Calu3 (cell line): ENCODE results near the gene CRIM1. TPM values are rescaled to one million over a fixed set of nuclear protein-coding genes. Genes with fewer than 3 reads are reported as not detected.
A peak's percentile ranks its signal among the peaks of the same experiment; 100 is the strongest.

Source experiments
- BruUV-seq: library from RNA; stranded (reverse); fragments of 400-500 nt; replicated peaks from 2 replicates; lab custom pipeline; 2021; lab: Mats Ljungman, UMichigan
- CTCF ChIA-PET: fragments of 300-600 bp; sonication (Branson Sonifier 250); formaldehyde crosslinking; loops from one replicate; lab custom pipeline; 2022; ENCODE audit warnings: antibody characterized with exemption; lab: Charles Lee
- DNase-seq: peaks from one replicate; pipeline ENCODE4 v3.0.0; 2022
- H3K27ac Mint-ChIP-seq: one replicate; pipeline ENCODE4 v1.8.0; 2022; ENCODE audit warnings: mixed read lengths; ENCODE audit not compliant: unreplicated experiment
- H3K27me3 Mint-ChIP-seq: one replicate; pipeline ENCODE4 v1.8.0; 2022; ENCODE audit warnings: mixed read lengths; ENCODE audit not compliant: unreplicated experiment
- H3K36me3 Mint-ChIP-seq: one replicate; pipeline ENCODE4 v1.8.0; 2022; ENCODE audit warnings: mild to moderate bottlenecking, moderate library complexity, mixed read lengths; ENCODE audit not compliant: insufficient read depth, unreplicated experiment
- H3K4me1 Mint-ChIP-seq: one replicate; pipeline ENCODE4 v1.8.0; 2022; ENCODE audit warnings: mild to moderate bottlenecking, low read depth, mixed read lengths; ENCODE audit not compliant: unreplicated experiment
- H3K4me3 Mint-ChIP-seq: one replicate; pipeline ENCODE4 v1.8.0; 2022; ENCODE audit warnings: mild to moderate bottlenecking, low read depth, moderate library complexity, mixed read lengths; ENCODE audit not compliant: unreplicated experiment
- H3K9me3 Mint-ChIP-seq: one replicate; pipeline ENCODE4 v1.8.0; 2022; ENCODE audit warnings: low read depth, mixed read lengths; ENCODE audit not compliant: unreplicated experiment
- CTCF ChIP-seq: fragments of 200-600 bp; IDR thresholded peaks from one replicate; pipeline ENCODE4 v1.8.0; 2022; ENCODE audit warnings: antibody characterized with exemption; ENCODE audit not compliant: unreplicated experiment
- intact Hi-C: fragments of 100-400 bp; cut with micrococcal nuclease; formaldehyde crosslinking; loops from one replicate; pipeline ENCODE4 v1.10.0; 2022; ENCODE audit not compliant: unreplicated experiment
- total RNA-seq: library from RNA; stranded (reverse); gene quantifications from 2 replicates; pipeline ENCODE4 v1.2.3, GENCODE V29; 2022

CRIM1 gene
- total RNA-seq, 1 experiment from 2014 or later, result 57.6 TPM

GRCh38 chr2:36352701-36353100 lies 2.9 kb upstream of the CRIM1 start:
- Mint-ChIP-seq H3K4me1 (peaks cover 28% of the 10 kb centered on the region), H3K36me3 (peaks cover 42% of the 10 kb centered on the region), H3K4me3 (no peak overlapping the region), H3K9me3 (no peaks in the 10 kb centered on the region), H3K27ac (peak overlapping the region; percentile 50), H3K27me3 (no peaks in the 10 kb centered on the region)
- CTCF ChIA-PET, result interaction anchor here (0.6 to 1.7 kb wide), 4 partner anchors 107 to 205 kb away, joined by 3 to 13 read pairs (median 4); no protein-coding TSS in a partner anchor
- intact Hi-C loops, result loop anchor here (1.0 to 10.0 kb wide), 3 partner anchors 155 to 432 kb away; no protein-coding TSS in a partner anchor
- TF ChIP-seq CTCF, result no peak
- BruUV-seq, result no TSS peak
- DNase-seq, result no peak

- intact Hi-C loops, result loop anchor here (5.0 to 10.0 kb wide), 3 partner anchors 58 to 430 kb away; no protein-coding TSS in a partner anchor
Measured at GRCh38 chr2:36354811-36355150, 797 bp upstream of the CRIM1 start.

GRCh38 chr2:36355890-36356297 lies 316 bp downstream of the CRIM1 start:
- H3K4me1 Mint-ChIP-seq, result peaks cover 48% of the 10 kb centered on the region
- H3K4me3 Mint-ChIP-seq, result peak overlapping the region; percentile 99
- H3K36me3 Mint-ChIP-seq, result peaks cover 61% of the 10 kb centered on the region
- H3K9me3 Mint-ChIP-seq, result no peaks in the 10 kb centered on the region
- intact Hi-C loops, result loop anchor here (5.0 to 10.0 kb wide), 3 partner anchors 56 to 429 kb away; no protein-coding TSS in a partner anchor
- CTCF ChIA-PET, result interaction anchor here (3.0 kb wide), 1 partner anchor 104 kb away, joined by 15 read pairs; no protein-coding TSS in a partner anchor
- H3K27ac Mint-ChIP-seq, result peak overlapping the region; percentile 76
- no peaks in the 10 kb centered on the region for H3K27me3 Mint-ChIP-seq
- TF ChIP-seq CTCF, result no peak
- peak; percentile 32 for DNase-seq
- no TSS peak for BruUV-seq

More at GRCh38 chr2:36354811-36355150, 797 bp upstream of the CRIM1 start:
- no peak for DNase-seq
- Mint-ChIP-seq H3K27ac (peak overlapping the region; percentile 76), H3K9me3 (no peaks in the 10 kb centered on the region), H3K4me3 (peak overlapping the region; percentile 99), H3K36me3 (peaks cover 58% of the 10 kb centered on the region), H3K4me1 (peaks cover 37% of the 10 kb centered on the region), H3K27me3 (no peaks in the 10 kb centered on the region)
- TF ChIP-seq CTCF, result no peak
- CTCF ChIA-PET, result interaction anchor here (0.6 to 1.7 kb wide), 3 partner anchors 14 to 106 kb away, joined by 3 to 12 read pairs (median 3); no protein-coding TSS in a partner anchor
- TSS peak; percentile 70 for BruUV-seq

- intact Hi-C loops, result loop anchor here (5.0 to 10.0 kb wide), 3 partner anchors 56 to 428 kb away; no protein-coding TSS in a partner anchor
- Mint-ChIP-seq H3K27me3 (no peaks in the 10 kb centered on the region), H3K9me3 (no peaks in the 10 kb centered on the region), H3K4me1 (peaks cover 54% of the 10 kb centered on the region), H3K4me3 (peak overlapping the region; percentile 99), H3K27ac (peak overlapping the region; percentile 97), H3K36me3 (peaks cover 61% of the 10 kb centered on the region)
- no TSS peak for BruUV-seq
- DNase-seq, result peak; percentile 52
- CTCF ChIA-PET, result interaction anchor here (1.9 to 3.0 kb wide), 2 partner anchors 104 to 151 kb away, joined by 5 to 15 read pairs; no protein-coding TSS in a partner anchor
- TF ChIP-seq CTCF, result no peak
Measured at GRCh38 chr2:36356298-36356989, 866 bp downstream of the CRIM1 start.
